ENCODE measurements around the gene DUSP1. TPM values are rescaled to one million over a fixed set of nuclear protein-coding genes. Genes with fewer than 3 reads are reported as not detected.

The DUSP1 gene
- total and polyA plus RNA-seq, 2 of the 13 experiments (the other 11 are each of a cell fraction or from before 2014, with no cell fraction given): 27.1 to 55.5 TPM

- TF ChIP-seq ZNF609 (CRISPR knock-in tag; IDR thresholded peaks at IDR 0.05; ENCODE audit: borderline replicate concordance) (peak; percentile 48; the same call in 1 of the 2 replicates), GATAD1 (CRISPR knock-in tag; IDR thresholded peaks at IDR 0.05) (peak; percentile 52; the same call in 1 of the 2 replicates), ZNF33B (CRISPR knock-in tag; IDR thresholded peaks at IDR 0.05) (no peak), ZNF574 (CRISPR knock-in tag; IDR thresholded peaks at IDR 0.05) (no peak), YEATS2 (CRISPR knock-in tag; IDR thresholded peaks at IDR 0.05; ENCODE audit: borderline replicate concordance) (peak; percentile 42; the same call in 1 of the 2 replicates), RXRB (CRISPR knock-in tag; IDR thresholded peaks at IDR 0.05; ENCODE audit: borderline replicate concordance) (peak; percentile 89), SOX13 (IDR thresholded peaks at IDR 0.05) (no peak), SOX13 (CRISPR knock-in tag; conservative IDR thresholded peaks at IDR 0.05 in 1 of 2, IDR thresholded peaks at IDR 0.05 in 1 of 2) (peak in 1 of 2 experiments; percentile 82; a peak in 2 of 4 replicates), HNF4A (CRISPR knock-in tag; IDR thresholded peaks at IDR 0.05) (peak; percentile 25; the same call in 1 of the 2 replicates), FOXA1 (IDR thresholded peaks at IDR 0.05) (peak; percentile 90), FOXA1 (CRISPR knock-in tag; IDR thresholded peaks at IDR 0.05) (peak; percentile 88), MIER3 (CRISPR knock-in tag; IDR thresholded peaks at IDR 0.05; ENCODE audit: borderline replicate concordance) (peak; percentile 59), NR2F6 (IDR thresholded peaks at IDR 0.05) (no peak), NR2F6 (CRISPR knock-in tag; IDR thresholded peaks at IDR 0.05) (peak; percentile 61), MLX (CRISPR knock-in tag; IDR thresholded peaks at IDR 0.05) (peak; percentile 31; the same call in 1 of the 2 replicates), FOSL1 (CRISPR knock-in tag; IDR thresholded peaks at IDR 0.05; ENCODE audit: borderline replicate concordance) (peak; percentile 93), PBX3 (CRISPR knock-in tag; IDR thresholded peaks at IDR 0.05; ENCODE audit: borderline replicate concordance) (no peak)
These were observed 11.4 kb upstream of the DUSP1 start (continued) for GRCh38 chr5:172782169-172783039.
